ENCODE data around the gene ZBTB7B.
A peak's percentile ranks its signal among the peaks of the same experiment; 100 is the strongest.

DNA sequence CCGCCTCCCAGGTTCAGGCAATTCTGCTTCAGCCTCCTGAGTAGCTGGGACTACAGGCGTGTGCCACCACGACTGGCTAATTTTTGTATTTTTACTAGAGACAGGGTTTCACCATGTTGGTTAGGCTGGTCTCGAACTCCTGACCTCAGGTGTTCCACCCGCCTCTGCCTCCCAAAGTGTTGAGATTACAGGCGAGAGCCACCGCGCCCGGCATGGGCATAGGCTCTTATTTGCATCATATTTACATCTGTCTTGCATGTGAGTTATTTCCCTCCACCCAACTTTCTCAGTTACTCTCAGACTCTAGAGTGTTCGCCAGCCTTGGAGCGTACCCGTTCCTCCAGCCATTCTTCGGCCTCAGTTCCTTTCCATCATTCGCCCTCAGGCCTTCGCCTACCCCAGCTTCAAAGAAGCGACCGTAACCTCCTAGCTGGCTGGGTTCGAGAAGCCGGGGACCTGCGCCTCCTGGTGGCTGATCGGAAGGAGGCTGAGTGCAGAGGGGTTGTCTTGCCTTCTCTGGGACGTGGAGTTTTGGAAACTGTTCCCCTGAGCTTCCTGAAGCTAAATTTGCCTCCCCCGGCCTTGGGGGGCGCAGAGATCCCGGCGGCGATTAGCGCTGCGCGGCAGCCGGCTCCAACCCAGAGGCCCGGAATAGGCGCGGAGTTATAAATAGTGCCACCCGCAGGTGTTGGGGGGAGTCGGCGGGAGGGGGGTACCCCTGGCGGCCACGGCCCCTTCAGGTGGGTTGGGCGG is 3.6 kb upstream of the ZBTB7B start:
- TF ChIP-seq, protein P1, sequence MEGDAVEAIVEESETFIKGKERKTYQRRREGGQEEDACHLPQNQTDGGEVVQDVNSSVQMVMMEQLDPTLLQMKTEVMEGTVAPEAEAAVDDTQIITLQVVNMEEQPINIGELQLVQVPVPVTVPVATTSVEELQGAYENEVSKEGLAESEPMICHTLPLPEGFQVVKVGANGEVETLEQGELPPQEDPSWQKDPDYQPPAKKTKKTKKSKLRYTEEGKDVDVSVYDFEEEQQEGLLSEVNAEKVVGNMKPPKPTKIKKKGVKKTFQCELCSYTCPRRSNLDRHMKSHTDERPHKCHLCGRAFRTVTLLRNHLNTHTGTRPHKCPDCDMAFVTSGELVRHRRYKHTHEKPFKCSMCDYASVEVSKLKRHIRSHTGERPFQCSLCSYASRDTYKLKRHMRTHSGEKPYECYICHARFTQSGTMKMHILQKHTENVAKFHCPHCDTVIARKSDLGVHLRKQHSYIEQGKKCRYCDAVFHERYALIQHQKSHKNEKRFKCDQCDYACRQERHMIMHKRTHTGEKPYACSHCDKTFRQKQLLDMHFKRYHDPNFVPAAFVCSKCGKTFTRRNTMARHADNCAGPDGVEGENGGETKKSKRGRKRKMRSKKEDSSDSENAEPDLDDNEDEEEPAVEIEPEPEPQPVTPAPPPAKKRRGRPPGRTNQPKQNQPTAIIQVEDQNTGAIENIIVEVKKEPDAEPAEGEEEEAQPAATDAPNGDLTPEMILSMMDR (conservative IDR thresholded peaks at IDR 0.05 in 1 of 2, IDR thresholded peaks at IDR 0.05 in 1 of 2; ENCODE audit: extremely low read depth in 1 of 2, insufficient read depth in 1 of 2, low read depth in 1 of 2, low read length in 2 of 2), result peak; percentile 78 to 92
- no peak for TF ChIP-seq EZH2 (IDR thresholded peaks at IDR 0.05; ENCODE audit: borderline replicate concordance, low read length)
